ENCODE results near the gene VPS13D.

- TF ChIP-seq CTCF (IDR thresholded peaks at IDR 0.05) (no peak), POLR2A (IDR thresholded peaks at IDR 0.05) (no peak)
These were observed 15.3 kb downstream of the VPS13D start for GRCh38 chr1:12245116-12245515.

Measured in testis (tissue), 2 donors.